Stimulated activated CD4-positive, alpha-beta T cell treated with anti-CD3 and anti-CD28 coated beads, Interleukin-4, amount 100 ng/mL, for 48 hours (primary cell): Measurements from ENCODE around the gene IL1R1.

Source experiments
- DNase-seq, 2 donors: peaks; one replicate each; pipeline ENCODE4 v3.0.0-alpha.2; 2020; ENCODE audit warnings: low read depth in 2 of 2

IL1R1 gene

GRCh38 chr2:102206666-102207341, 64.3 kb downstream of the IL1R1 start:
- no peak for DNase-seq

DNA sequence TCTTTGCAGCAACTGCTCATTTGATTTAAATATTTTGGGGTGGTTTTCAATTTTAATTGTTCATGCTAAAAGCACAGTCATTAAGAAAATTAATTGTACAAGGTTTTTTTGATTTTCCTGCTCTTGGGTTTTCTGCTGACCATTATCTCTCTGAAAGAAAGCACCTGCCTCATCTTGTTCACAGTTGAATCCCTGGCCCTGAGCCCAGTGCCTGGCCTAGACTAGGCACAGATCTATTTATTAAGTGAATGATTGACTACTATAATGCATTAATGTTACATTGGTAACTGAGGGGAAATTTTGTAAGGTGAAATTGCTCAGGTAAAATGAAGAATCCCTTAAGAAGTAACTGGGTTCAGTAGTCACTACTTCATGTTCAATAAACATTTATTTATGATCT, 66.2 kb downstream of the IL1R1 start:
- DNase-seq, result no peak

DNA sequence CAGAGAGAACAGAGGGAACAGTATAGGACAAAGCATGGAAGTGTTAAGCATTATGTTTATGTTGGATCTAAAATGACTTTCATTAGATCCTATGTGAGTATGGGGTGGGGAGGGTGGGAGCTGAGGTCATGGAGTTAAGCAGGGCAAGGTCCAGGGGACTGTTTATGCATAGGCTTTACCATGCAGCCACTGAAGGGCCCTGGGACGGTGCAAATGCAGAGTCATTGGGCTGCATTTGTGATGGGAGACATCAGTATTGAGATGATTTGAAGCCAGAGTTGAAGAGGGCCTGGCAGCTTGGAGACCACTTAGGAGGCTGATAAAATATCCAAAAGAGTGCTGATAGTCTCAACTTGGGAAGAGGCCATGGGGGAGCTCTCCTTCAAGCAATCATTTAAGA, 66.9 kb downstream of the IL1R1 start:
- DNase-seq, result no peak

DNA sequence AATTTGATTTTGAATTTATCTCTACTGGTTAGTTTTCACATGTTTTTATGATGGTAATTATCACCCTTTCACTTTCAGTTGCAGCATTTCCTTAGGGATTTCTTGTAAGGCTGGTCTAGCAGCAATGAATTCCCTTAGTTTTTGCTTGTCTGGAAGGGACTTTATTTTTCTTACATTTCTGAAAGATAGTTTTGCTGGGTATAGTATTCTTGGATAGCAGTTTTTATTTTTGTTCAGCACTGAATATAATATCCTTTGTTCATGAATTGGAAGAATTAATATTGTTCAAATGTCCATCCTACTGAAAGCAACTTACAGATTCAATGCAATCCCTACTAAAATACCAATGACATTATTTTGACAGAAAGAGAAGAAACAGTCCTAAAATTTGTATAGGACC, 74.5 kb downstream of the IL1R1 start:
- no peak for DNase-seq

- DNase-seq, result no peak
Measured at GRCh38 chr2:102224824-102225739, 82.5 kb downstream of the IL1R1 start.

- DNase-seq, result no peak
Measured at GRCh38 chr2:102226171-102226570, 83.6 kb downstream of the IL1R1 start.

DNA sequence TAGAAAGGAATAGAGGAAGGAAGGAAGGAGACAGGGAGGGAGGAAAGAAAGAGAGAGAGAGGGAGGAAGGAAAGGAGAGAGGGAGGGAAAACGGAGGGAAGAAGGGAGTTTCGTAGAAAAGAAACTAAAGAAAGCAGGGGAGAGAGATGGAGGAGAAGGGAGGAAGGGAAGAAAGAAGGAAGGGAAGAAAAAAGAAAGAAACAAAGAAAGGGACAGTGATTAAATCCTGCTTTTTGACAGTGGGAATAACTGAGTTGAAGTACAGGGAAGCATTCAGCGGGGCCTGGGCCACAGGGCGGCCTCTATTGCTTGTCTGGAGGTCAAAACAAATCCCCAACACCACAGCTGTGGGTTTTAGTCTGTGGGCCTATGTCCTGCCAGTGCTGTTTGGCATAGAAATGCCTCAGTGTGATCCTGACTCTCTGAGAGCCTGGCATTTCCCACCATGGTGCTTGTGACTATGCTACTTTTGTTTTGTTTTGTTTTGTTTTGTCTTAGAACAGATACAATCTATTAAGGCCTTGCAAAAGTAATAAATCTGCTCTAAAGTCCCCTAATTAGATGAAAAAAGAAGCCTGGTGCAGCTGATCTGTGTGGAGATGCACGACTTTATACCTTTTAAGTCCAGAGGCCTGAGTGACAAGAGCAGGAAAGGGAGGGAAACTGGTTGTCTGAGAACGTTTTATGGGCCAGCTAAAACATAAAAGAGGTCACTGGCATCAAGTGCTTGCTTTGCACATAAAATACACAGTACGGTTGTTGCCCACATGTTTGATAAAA, 84.3 kb downstream of the IL1R1 start:
- DNase-seq, result no peak

DNA sequence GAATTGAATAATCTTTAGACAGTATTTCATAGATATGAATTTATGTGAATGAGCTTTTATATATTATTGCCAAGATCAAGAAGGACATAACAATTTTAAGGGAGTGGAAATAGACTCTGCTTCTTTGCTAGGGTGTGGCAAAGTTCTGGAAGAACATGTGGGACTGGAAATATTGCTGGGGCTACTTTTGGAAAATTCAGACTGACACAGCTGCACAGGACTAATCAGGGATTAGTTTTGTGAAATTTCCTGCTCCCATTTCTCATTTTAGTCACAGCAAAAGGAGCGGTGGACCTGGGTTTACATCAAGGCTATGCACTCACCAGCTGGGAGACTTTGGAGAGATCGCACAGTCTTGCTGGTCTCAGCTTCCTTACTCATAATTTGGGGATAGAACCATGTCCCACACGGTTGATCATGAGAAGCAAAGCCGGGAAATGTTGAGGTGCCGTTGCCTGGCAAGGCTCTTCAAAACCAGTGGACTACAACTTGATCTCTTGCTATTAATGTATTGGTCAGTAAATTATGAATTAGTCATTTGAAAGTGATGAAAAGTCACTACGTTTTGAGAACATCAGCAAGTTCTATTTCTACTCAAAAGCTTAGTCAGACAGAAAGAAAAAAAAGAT, 86.7 kb downstream of the IL1R1 start:
- no peak for DNase-seq
